ENCODE results near the gene ADCYAP1R1. TPM values are rescaled to one million over a fixed set of nuclear protein-coding genes. Genes with fewer than 3 reads are reported as not detected.

The ADCYAP1R1 gene
- polyA plus RNA-seq, 4 donors: under 0.01 to 4.4 (median 0.84) TPM; not detected in 1

- Histone ChIP-seq H3K27ac (ENCODE audit: low read depth in 1 of 3, low read length in 2 of 3) (no peak overlapping the region), H3K9me3 (ENCODE audit: control insufficient read depth in 2 of 2, insufficient read depth in 1 of 2, low read depth in 1 of 2, low read length in 1 of 2) (no peaks in the 10 kb centered on the region), H3K36me3 (ENCODE audit: control insufficient read depth in 3 of 3, insufficient read depth in 2 of 3, low read depth in 1 of 3, low read length in 3 of 3) (no peaks in the 10 kb centered on the region), H3K27me3 (ENCODE audit: control insufficient read depth in 3 of 3, insufficient read depth in 3 of 3, low read length in 3 of 3) (peaks cover 0 to 5% (median 0%) of the 10 kb centered on the region in 3 donors), H3K4me1 (ENCODE audit: control insufficient read depth in 3 of 3, insufficient read depth in 2 of 3, low read depth in 1 of 3, low read length in 2 of 3) (no peaks in the 10 kb centered on the region), H3K4me3 (ENCODE audit: low read depth in 1 of 3, low read length in 3 of 3) (no peak overlapping the region)
- FAIRE-seq (no peak), DNase-seq (no peak)
- WGBS, 3 donors: 62 to 77% (median 77%) methylated on average over 15 of the region's 15 CpGs
Observed at GRCh38 chr7:31095286-31096197, 43.4 kb downstream of the ADCYAP1R1 start.

GRCh38 chr7:31096198-31096876 is 44.2 kb downstream of the ADCYAP1R1 start:
- Histone ChIP-seq H3K36me3 (ENCODE audit: control insufficient read depth in 3 of 3, insufficient read depth in 2 of 3, low read depth in 1 of 3, low read length in 3 of 3) (no peaks in the 10 kb centered on the region), H3K4me3 (ENCODE audit: low read depth in 1 of 3, low read length in 3 of 3) (no peak overlapping the region), H3K27ac (ENCODE audit: low read depth in 1 of 3, low read length in 2 of 3) (no peak overlapping the region), H3K27me3 (ENCODE audit: control insufficient read depth in 3 of 3, insufficient read depth in 3 of 3, low read length in 3 of 3) (peaks cover 0 to 5% (median 0%) of the 10 kb centered on the region in 3 donors), H3K9me3 (ENCODE audit: control insufficient read depth in 2 of 2, insufficient read depth in 1 of 2, low read depth in 1 of 2, low read length in 1 of 2) (no peaks in the 10 kb centered on the region), H3K4me1 (ENCODE audit: control insufficient read depth in 3 of 3, insufficient read depth in 2 of 3, low read depth in 1 of 3, low read length in 2 of 3) (no peaks in the 10 kb centered on the region)
- no peak for DNase-seq
- no peak for FAIRE-seq
- 61 to 72% (median 63%) methylated on average over 7 to 8 of the region's 8 CpGs for WGBS, 3 donors

- 53 to 63% (median 53%) methylated on average over 6 of the region's 6 CpGs for WGBS, 3 donors
- DNase-seq (no peak), FAIRE-seq (no peak)
- H3K9me3 ChIP-seq (ENCODE audit: control insufficient read depth in 2 of 2, insufficient read depth in 1 of 2, low read depth in 1 of 2, low read length in 1 of 2): no peaks in the 10 kb centered on the region
- peaks cover 0 to 5% (median 0%) of the 10 kb centered on the region in 3 donors for H3K27me3 ChIP-seq (ENCODE audit: control insufficient read depth in 3 of 3, insufficient read depth in 3 of 3, low read length in 3 of 3)
- H3K4me1 ChIP-seq (ENCODE audit: control insufficient read depth in 3 of 3, insufficient read depth in 2 of 3, low read depth in 1 of 3, low read length in 2 of 3): no peaks in the 10 kb centered on the region
- no peak overlapping the region for H3K4me3 ChIP-seq (ENCODE audit: low read depth in 1 of 3, low read length in 3 of 3)
- no peak overlapping the region for H3K27ac ChIP-seq (ENCODE audit: low read depth in 1 of 3, low read length in 2 of 3)
- no peaks in the 10 kb centered on the region for H3K36me3 ChIP-seq (ENCODE audit: control insufficient read depth in 3 of 3, insufficient read depth in 2 of 3, low read depth in 1 of 3, low read length in 3 of 3)
Observed at GRCh38 chr7:31096877-31097258, 44.8 kb downstream of the ADCYAP1R1 start.

- Histone ChIP-seq H3K27me3 (ENCODE audit: control insufficient read depth in 3 of 3, insufficient read depth in 3 of 3, low read length in 3 of 3) (peaks cover 0 to 5% (median 0%) of the 10 kb centered on the region in 3 donors), H3K4me1 (ENCODE audit: control insufficient read depth in 3 of 3, insufficient read depth in 2 of 3, low read depth in 1 of 3, low read length in 2 of 3) (no peaks in the 10 kb centered on the region), H3K36me3 (ENCODE audit: control insufficient read depth in 3 of 3, insufficient read depth in 2 of 3, low read depth in 1 of 3, low read length in 3 of 3) (no peaks in the 10 kb centered on the region), H3K9me3 (ENCODE audit: control insufficient read depth in 2 of 2, insufficient read depth in 1 of 2, low read depth in 1 of 2, low read length in 1 of 2) (no peaks in the 10 kb centered on the region), H3K4me3 (ENCODE audit: low read depth in 1 of 3, low read length in 3 of 3) (no peak overlapping the region), H3K27ac (ENCODE audit: low read depth in 1 of 3, low read length in 2 of 3) (no peak overlapping the region)
- WGBS, 3 donors: 75 to 86% (median 83%) methylated on average over 5 of the region's 5 CpGs
- FAIRE-seq (no peak), DNase-seq (no peak)
Observed at GRCh38 chr7:31098642-31099360, 46.7 kb downstream of the ADCYAP1R1 start.

GRCh38 chr7:31099451-31100444 is 47.6 kb downstream of the ADCYAP1R1 start:
- H3K27me3 ChIP-seq (ENCODE audit: control insufficient read depth in 3 of 3, insufficient read depth in 3 of 3, low read length in 3 of 3): peaks cover 0 to 5% (median 0%) of the 10 kb centered on the region in 3 donors
- no peak for DNase-seq
- no peak overlapping the region for H3K27ac ChIP-seq (ENCODE audit: low read depth in 1 of 3, low read length in 2 of 3)
- no peaks in the 10 kb centered on the region for H3K4me1 ChIP-seq (ENCODE audit: control insufficient read depth in 3 of 3, insufficient read depth in 2 of 3, low read depth in 1 of 3, low read length in 2 of 3)
- H3K36me3 ChIP-seq (ENCODE audit: control insufficient read depth in 3 of 3, insufficient read depth in 2 of 3, low read depth in 1 of 3, low read length in 3 of 3): no peaks in the 10 kb centered on the region
- H3K9me3 ChIP-seq (ENCODE audit: control insufficient read depth in 2 of 2, insufficient read depth in 1 of 2, low read depth in 1 of 2, low read length in 1 of 2): no peaks in the 10 kb centered on the region
- no peak for FAIRE-seq
- 73 to 80% (median 76%) methylated on average over 20 of the region's 20 CpGs for WGBS, 3 donors
- H3K4me3 ChIP-seq (ENCODE audit: low read depth in 1 of 3, low read length in 3 of 3): no peak overlapping the region

GRCh38 chr7:31100445-31100844 is 48.3 kb downstream of the ADCYAP1R1 start:
- Histone ChIP-seq H3K36me3 (ENCODE audit: control insufficient read depth in 3 of 3, insufficient read depth in 2 of 3, low read depth in 1 of 3, low read length in 3 of 3) (no peaks in the 10 kb centered on the region), H3K27me3 (ENCODE audit: control insufficient read depth in 3 of 3, insufficient read depth in 3 of 3, low read length in 3 of 3) (peaks cover 0 to 5% (median 0%) of the 10 kb centered on the region in 3 donors), H3K4me1 (ENCODE audit: control insufficient read depth in 3 of 3, insufficient read depth in 2 of 3, low read depth in 1 of 3, low read length in 2 of 3) (no peaks in the 10 kb centered on the region), H3K27ac (ENCODE audit: low read depth in 1 of 3, low read length in 2 of 3) (no peak overlapping the region), H3K4me3 (ENCODE audit: low read depth in 1 of 3, low read length in 3 of 3) (no peak overlapping the region), H3K9me3 (ENCODE audit: control insufficient read depth in 2 of 2, insufficient read depth in 1 of 2, low read depth in 1 of 2, low read length in 1 of 2) (no peaks in the 10 kb centered on the region)
- DNase-seq (no peak), FAIRE-seq (no peak)
- WGBS, 3 donors: 38 to 64% (median 42%) methylated on average over 2 of the region's 2 CpGs

GRCh38 chr7:31100871-31101270 is 48.8 kb downstream of the ADCYAP1R1 start:
- FAIRE-seq (no peak), DNase-seq (no peak)
- no peaks in the 10 kb centered on the region for H3K36me3 ChIP-seq (ENCODE audit: control insufficient read depth in 3 of 3, insufficient read depth in 2 of 3, low read depth in 1 of 3, low read length in 3 of 3)
- 61 to 74% (median 65%) methylated on average over 3 of the region's 3 CpGs for WGBS, 3 donors
- H3K4me1 ChIP-seq (ENCODE audit: control insufficient read depth in 3 of 3, insufficient read depth in 2 of 3, low read depth in 1 of 3, low read length in 2 of 3): no peaks in the 10 kb centered on the region
- H3K9me3 ChIP-seq (ENCODE audit: control insufficient read depth in 2 of 2, insufficient read depth in 1 of 2, low read depth in 1 of 2, low read length in 1 of 2): no peaks in the 10 kb centered on the region
- H3K27ac ChIP-seq (ENCODE audit: low read depth in 1 of 3, low read length in 2 of 3): no peak overlapping the region
- no peak overlapping the region for H3K4me3 ChIP-seq (ENCODE audit: low read depth in 1 of 3, low read length in 3 of 3)
- peaks cover 0 to 5% (median 0%) of the 10 kb centered on the region in 3 donors for H3K27me3 ChIP-seq (ENCODE audit: control insufficient read depth in 3 of 3, insufficient read depth in 3 of 3, low read length in 3 of 3)

All from small intestine (tissue), 7 donors.